ENCODE results near the gene CD19. TPM values are rescaled to one million over a fixed set of nuclear protein-coding genes. Genes with fewer than 3 reads are reported as not detected.
A peak's percentile ranks its signal among the peaks of the same experiment; 100 is the strongest.

The CD19 gene
- total RNA-seq, 1 donor from 2014 or later = not detected

GRCh38 chr16:28980929-28981328 lies 49.2 kb downstream of the CD19 start:
- no peak for TF ChIP-seq CTCF (conservative IDR thresholded peaks at IDR 0.05)
- no peak overlapping the region for H3K27ac Mint-ChIP-seq
- no peak overlapping the region for H3K4me3 Mint-ChIP-seq
- no peak for DNase-seq (ENCODE audit: extremely low spot score, unreplicated experiment)
- H3K27me3 Mint-ChIP-seq = no peaks in the 10 kb centered on the region
- H3K4me1 Mint-ChIP-seq (ENCODE audit: unreplicated experiment) = no peaks in the 10 kb centered on the region
- H3K9me3 Mint-ChIP-seq = no peaks in the 10 kb centered on the region
- peaks cover 10% of the 10 kb centered on the region for H3K36me3 Mint-ChIP-seq

GRCh38 chr16:28981517-28981916 lies 49.7 kb downstream of the CD19 start:
- Mint-ChIP-seq H3K36me3 (peaks cover 10% of the 10 kb centered on the region), H3K9me3 (no peaks in the 10 kb centered on the region), H3K4me3 (no peak overlapping the region), H3K4me1 (ENCODE audit: unreplicated experiment) (no peaks in the 10 kb centered on the region), H3K27me3 (no peaks in the 10 kb centered on the region), H3K27ac (no peak overlapping the region)
- TF ChIP-seq CTCF (conservative IDR thresholded peaks at IDR 0.05) = peak; percentile 74
- DNase-seq (ENCODE audit: extremely low spot score, unreplicated experiment) = no peak

- Mint-ChIP-seq H3K27ac (no peak overlapping the region), H3K4me1 (ENCODE audit: unreplicated experiment) (no peaks in the 10 kb centered on the region), H3K9me3 (peaks cover 4% of the 10 kb centered on the region), H3K27me3 (no peaks in the 10 kb centered on the region), H3K4me3 (no peak overlapping the region), H3K36me3 (peaks cover 15% of the 10 kb centered on the region)
- TF ChIP-seq CTCF (conservative IDR thresholded peaks at IDR 0.05) = no peak
- no peak for DNase-seq (ENCODE audit: extremely low spot score, unreplicated experiment)
Observed at GRCh38 chr16:28982418-28982817, 50.6 kb downstream of the CD19 start.

- DNase-seq (ENCODE audit: extremely low spot score, unreplicated experiment) = no peak
- Mint-ChIP-seq H3K36me3 (peaks cover 18% of the 10 kb centered on the region), H3K4me1 (ENCODE audit: unreplicated experiment) (no peaks in the 10 kb centered on the region), H3K4me3 (no peak overlapping the region), H3K9me3 (peaks cover 4% of the 10 kb centered on the region), H3K27ac (no peak overlapping the region), H3K27me3 (no peaks in the 10 kb centered on the region)
- TF ChIP-seq CTCF (conservative IDR thresholded peaks at IDR 0.05) = no peak
Observed at GRCh38 chr16:28982949-28983348, 51.2 kb downstream of the CD19 start.

GRCh38 chr16:28983644-28984043 lies 51.9 kb downstream of the CD19 start:
- H3K36me3 Mint-ChIP-seq = peaks cover 18% of the 10 kb centered on the region
- no peak overlapping the region for H3K27ac Mint-ChIP-seq
- TF ChIP-seq CTCF (conservative IDR thresholded peaks at IDR 0.05) = no peak

GRCh38 chr16:28984091-28984490 lies 52.3 kb downstream of the CD19 start:
- Mint-ChIP-seq H3K27ac (no peak overlapping the region), H3K36me3 (peaks cover 18% of the 10 kb centered on the region), H3K27me3 (no peaks in the 10 kb centered on the region), H3K9me3 (peaks cover 4% of the 10 kb centered on the region), H3K4me3 (no peak overlapping the region), H3K4me1 (ENCODE audit: unreplicated experiment) (no peaks in the 10 kb centered on the region)
- no peak for TF ChIP-seq CTCF (conservative IDR thresholded peaks at IDR 0.05)
- no peak for DNase-seq (ENCODE audit: extremely low spot score, unreplicated experiment)

More at GRCh38 chr16:28983644-28984043, 51.9 kb downstream of the CD19 start:
- peaks cover 4% of the 10 kb centered on the region for H3K9me3 Mint-ChIP-seq
- no peak for DNase-seq (ENCODE audit: extremely low spot score, unreplicated experiment)
- no peaks in the 10 kb centered on the region for H3K4me1 Mint-ChIP-seq (ENCODE audit: unreplicated experiment)
- H3K27me3 Mint-ChIP-seq = no peaks in the 10 kb centered on the region
- H3K4me3 Mint-ChIP-seq = no peak overlapping the region

All from type B pancreatic cell (in vitro differentiated cells).